ENCODE measurements around the gene LRRC4. TPM values are rescaled to one million over a fixed set of nuclear protein-coding genes. Genes with fewer than 3 reads are reported as not detected.

LRRC4 gene
- total and polyA plus RNA-seq, 2 donors from 2014 or later: 1.6 to 3.2 TPM

GRCh38 chr7:128052404-128052803 is 21.2 kb upstream of the LRRC4 start:
- Histone ChIP-seq H3K27me3 (ENCODE audit: control insufficient read depth, insufficient read depth, low read length) (no peaks in the 10 kb centered on the region), H3K36me3 (ENCODE audit: control insufficient read depth in 2 of 3, insufficient read depth in 3 of 3, low read length in 3 of 3) (no peaks in the 10 kb centered on the region), H3K4me3 (ENCODE audit: low read length in 3 of 3) (no peak overlapping the region), H3K9ac (ENCODE audit: low read length in 3 of 3) (no peak overlapping the region), H3K9me3 (ENCODE audit: control insufficient read depth in 2 of 3, insufficient read depth in 1 of 3, low read length in 3 of 3) (no peaks in the 10 kb centered on the region), H3K4me1 (ENCODE audit: control insufficient read depth in 2 of 3, insufficient read depth in 2 of 3, low read depth in 1 of 3, low read length in 3 of 3) (peaks cover 0 to 2% (median 0%) of the 10 kb centered on the region in 3 donors), H3K27ac (ENCODE audit: low read depth in 2 of 2, low read length in 2 of 2) (no peak overlapping the region)
- TF ChIP-seq, protein P1, sequence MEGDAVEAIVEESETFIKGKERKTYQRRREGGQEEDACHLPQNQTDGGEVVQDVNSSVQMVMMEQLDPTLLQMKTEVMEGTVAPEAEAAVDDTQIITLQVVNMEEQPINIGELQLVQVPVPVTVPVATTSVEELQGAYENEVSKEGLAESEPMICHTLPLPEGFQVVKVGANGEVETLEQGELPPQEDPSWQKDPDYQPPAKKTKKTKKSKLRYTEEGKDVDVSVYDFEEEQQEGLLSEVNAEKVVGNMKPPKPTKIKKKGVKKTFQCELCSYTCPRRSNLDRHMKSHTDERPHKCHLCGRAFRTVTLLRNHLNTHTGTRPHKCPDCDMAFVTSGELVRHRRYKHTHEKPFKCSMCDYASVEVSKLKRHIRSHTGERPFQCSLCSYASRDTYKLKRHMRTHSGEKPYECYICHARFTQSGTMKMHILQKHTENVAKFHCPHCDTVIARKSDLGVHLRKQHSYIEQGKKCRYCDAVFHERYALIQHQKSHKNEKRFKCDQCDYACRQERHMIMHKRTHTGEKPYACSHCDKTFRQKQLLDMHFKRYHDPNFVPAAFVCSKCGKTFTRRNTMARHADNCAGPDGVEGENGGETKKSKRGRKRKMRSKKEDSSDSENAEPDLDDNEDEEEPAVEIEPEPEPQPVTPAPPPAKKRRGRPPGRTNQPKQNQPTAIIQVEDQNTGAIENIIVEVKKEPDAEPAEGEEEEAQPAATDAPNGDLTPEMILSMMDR (IDR thresholded peaks at IDR 0.05; ENCODE audit: borderline replicate concordance, extremely low read depth, insufficient read depth): no peak
- DNase-seq (no peak), FAIRE-seq (no peak)
- intact Hi-C loops (cut with DNase I): no loop called here

GRCh38 chr7:128045766-128046165 is 14.5 kb upstream of the LRRC4 start:
- no peak for FAIRE-seq
- no peak overlapping the region for H3K4me3 ChIP-seq (ENCODE audit: low read length in 3 of 3)
- H3K9ac ChIP-seq (ENCODE audit: low read length in 3 of 3): no peak overlapping the region
- H3K27me3 ChIP-seq (ENCODE audit: control insufficient read depth, insufficient read depth, low read length): no peaks in the 10 kb centered on the region
- intact Hi-C loops (cut with DNase I): no loop called here
- H3K36me3 ChIP-seq (ENCODE audit: control insufficient read depth in 2 of 3, insufficient read depth in 3 of 3, low read length in 3 of 3): no peaks in the 10 kb centered on the region
- TF ChIP-seq, protein P1 (IDR thresholded peaks at IDR 0.05; ENCODE audit: borderline replicate concordance, extremely low read depth, insufficient read depth): no peak
- no peaks in the 10 kb centered on the region for H3K9me3 ChIP-seq (ENCODE audit: control insufficient read depth in 2 of 3, insufficient read depth in 1 of 3, low read length in 3 of 3)
- no peak overlapping the region for H3K27ac ChIP-seq (ENCODE audit: low read depth in 2 of 2, low read length in 2 of 2)
- no peak for DNase-seq
- no peaks in the 10 kb centered on the region for H3K4me1 ChIP-seq (ENCODE audit: control insufficient read depth in 2 of 3, insufficient read depth in 2 of 3, low read depth in 1 of 3, low read length in 3 of 3)

GRCh38 chr7:128045158-128045557 is 13.9 kb upstream of the LRRC4 start:
- Histone ChIP-seq H3K4me3 (ENCODE audit: low read length in 3 of 3) (no peak overlapping the region), H3K4me1 (ENCODE audit: control insufficient read depth in 2 of 3, insufficient read depth in 2 of 3, low read depth in 1 of 3, low read length in 3 of 3) (no peaks in the 10 kb centered on the region), H3K36me3 (ENCODE audit: control insufficient read depth in 2 of 3, insufficient read depth in 3 of 3, low read length in 3 of 3) (no peaks in the 10 kb centered on the region), H3K9ac (ENCODE audit: low read length in 3 of 3) (no peak overlapping the region), H3K27ac (ENCODE audit: low read depth in 2 of 2, low read length in 2 of 2) (no peak overlapping the region), H3K9me3 (ENCODE audit: control insufficient read depth in 2 of 3, insufficient read depth in 1 of 3, low read length in 3 of 3) (no peaks in the 10 kb centered on the region), H3K27me3 (ENCODE audit: control insufficient read depth, insufficient read depth, low read length) (no peaks in the 10 kb centered on the region)
- intact Hi-C loops (cut with DNase I): no loop called here
- DNase-seq: no peak
- no peak for FAIRE-seq
- TF ChIP-seq, protein P1 (IDR thresholded peaks at IDR 0.05; ENCODE audit: borderline replicate concordance, extremely low read depth, insufficient read depth): no peak

DNA sequence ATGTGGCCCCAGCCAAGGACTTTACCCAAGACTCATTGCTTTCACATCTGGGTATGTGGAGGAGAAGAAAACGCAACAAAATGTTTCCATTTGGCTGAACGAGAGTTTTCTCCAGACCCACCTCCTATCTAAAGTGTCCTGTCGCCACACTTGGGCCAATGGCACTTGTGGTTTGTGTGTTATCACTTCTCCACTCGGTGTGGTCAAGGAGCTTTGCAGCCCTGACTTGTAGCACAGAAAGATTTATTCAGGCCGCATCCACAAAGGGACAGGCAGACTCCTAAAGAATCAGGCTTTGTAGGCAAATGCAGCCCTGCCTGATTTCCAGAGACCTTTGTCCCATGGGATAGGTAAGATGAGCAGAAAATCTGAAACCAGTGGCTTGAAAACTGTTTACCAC is 12.8 kb upstream of the LRRC4 start:
- TF ChIP-seq, protein P1 (IDR thresholded peaks at IDR 0.05; ENCODE audit: borderline replicate concordance, extremely low read depth, insufficient read depth): no peak
- Histone ChIP-seq H3K27me3 (ENCODE audit: control insufficient read depth, insufficient read depth, low read length) (no peaks in the 10 kb centered on the region), H3K36me3 (ENCODE audit: control insufficient read depth in 2 of 3, insufficient read depth in 3 of 3, low read length in 3 of 3) (no peaks in the 10 kb centered on the region), H3K4me1 (ENCODE audit: control insufficient read depth in 2 of 3, insufficient read depth in 2 of 3, low read depth in 1 of 3, low read length in 3 of 3) (no peaks in the 10 kb centered on the region), H3K27ac (ENCODE audit: low read depth in 2 of 2, low read length in 2 of 2) (no peak overlapping the region), H3K9me3 (ENCODE audit: control insufficient read depth in 2 of 3, insufficient read depth in 1 of 3, low read length in 3 of 3) (no peaks in the 10 kb centered on the region), H3K9ac (ENCODE audit: low read length in 3 of 3) (no peak overlapping the region), H3K4me3 (ENCODE audit: low read length in 3 of 3) (no peak overlapping the region)
- intact Hi-C loops (cut with DNase I): no loop called here
- DNase-seq (no peak), FAIRE-seq (no peak)

Measured in kidney (tissue), 14 donors.